GM18526 (cell line): ENCODE measurements around the gene SUFU.

Experiments
- POLR2A ChIP-seq: IDR thresholded peaks from 3 replicates; pipeline ENCODE4 v1.6.1; 2011; ENCODE audit not compliant: insufficient read length; ENCODE audit errors: extremely low read depth

Gene SUFU

DNA sequence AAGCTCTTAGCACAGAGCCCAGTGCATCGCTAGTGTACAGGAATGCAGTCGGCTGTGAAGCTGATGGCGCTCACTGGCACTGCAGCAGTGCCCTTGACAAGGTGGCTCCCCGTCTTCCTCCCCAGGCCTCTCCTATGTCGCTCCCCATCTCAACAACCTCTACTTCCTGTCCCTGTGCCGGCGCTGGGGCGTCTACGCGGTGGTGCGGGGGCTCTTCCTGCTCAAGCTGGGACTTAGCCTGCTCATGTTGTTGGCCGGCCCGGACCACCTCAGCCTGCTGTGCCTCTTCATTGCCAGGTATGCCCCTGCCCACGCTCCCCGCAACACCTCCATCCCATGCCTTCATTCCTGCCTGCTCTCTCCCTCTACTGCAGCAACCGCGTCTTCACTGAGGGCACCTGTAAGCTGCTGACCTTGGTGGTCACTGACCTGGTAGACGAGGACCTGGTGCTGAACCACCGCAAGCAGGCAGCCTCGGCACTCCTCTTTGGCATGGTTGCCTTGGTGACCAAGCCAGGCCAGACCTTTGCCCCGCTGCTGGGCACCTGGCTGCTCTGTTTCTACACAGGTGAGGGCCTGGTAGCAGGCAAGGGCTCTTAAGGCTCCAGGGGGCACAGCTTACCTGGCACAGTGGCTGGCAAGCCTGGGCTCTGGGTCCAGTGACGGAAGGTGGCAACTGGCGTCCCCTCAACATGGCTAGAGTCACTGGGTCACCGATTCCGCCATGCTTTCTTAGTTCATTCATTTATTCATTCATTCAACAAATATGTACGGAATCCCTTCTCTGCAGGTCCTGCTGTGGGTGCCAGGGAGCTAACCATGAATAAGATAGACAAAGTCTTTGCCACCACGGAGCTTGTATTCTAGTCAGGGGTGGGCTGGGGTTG lies 30.1 kb upstream of the SUFU start:
- no peak for TF ChIP-seq POLR2A

DNA sequence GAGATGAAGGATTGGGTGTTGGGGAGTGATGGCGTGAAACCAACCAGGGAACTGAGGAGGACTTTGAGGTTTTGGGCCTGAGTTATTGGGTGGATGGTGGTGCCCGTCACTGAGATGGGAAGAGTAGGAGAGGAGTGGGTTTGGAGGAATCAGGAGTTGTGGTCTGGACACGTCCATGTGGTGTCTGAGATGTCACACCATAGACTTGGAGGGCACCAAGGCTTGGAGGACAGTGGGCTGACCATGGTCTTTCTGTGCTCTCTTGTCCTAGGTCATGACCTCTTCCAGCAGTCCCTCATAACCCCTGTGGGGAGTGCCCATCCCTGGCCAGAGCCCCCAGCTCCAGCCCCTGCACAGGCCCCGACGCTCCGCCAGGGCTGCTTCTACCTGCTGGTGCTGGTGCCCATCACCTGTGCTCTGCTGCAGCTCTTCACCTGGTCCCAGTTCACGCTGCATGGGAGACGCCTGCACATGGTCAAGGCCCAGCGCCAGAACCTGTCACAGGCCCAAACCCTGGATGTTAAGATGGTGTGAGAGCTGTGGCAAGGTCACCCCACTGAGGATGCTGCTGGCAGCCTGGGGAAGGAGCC lies 28.2 kb upstream of the SUFU start:
- TF ChIP-seq POLR2A: no peak

- no peak for TF ChIP-seq POLR2A
Measured at GRCh38 chr10:102476466-102477141, 27.2 kb upstream of the SUFU start.

DNA sequence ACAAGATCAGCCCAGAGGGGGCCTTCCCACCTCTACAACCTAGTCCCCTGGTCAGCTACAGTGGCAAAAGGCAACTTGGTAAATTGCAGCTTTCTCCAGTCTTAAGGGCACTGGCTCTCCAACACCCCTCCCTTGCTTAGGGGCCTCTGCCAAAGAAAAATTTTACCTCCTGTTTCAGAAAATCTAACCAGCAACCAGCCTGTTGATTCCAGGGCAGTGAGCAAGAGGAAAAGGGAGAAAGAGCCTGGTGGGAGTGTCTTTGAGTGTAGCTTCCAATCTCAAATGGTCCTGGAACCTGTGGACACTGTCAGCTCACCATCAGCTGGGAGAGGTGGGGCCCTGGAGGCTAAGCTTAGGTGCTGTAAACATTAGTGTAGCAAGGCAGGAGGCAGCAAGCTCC lies 24.1 kb upstream of the SUFU start:
- TF ChIP-seq POLR2A: no peak

DNA sequence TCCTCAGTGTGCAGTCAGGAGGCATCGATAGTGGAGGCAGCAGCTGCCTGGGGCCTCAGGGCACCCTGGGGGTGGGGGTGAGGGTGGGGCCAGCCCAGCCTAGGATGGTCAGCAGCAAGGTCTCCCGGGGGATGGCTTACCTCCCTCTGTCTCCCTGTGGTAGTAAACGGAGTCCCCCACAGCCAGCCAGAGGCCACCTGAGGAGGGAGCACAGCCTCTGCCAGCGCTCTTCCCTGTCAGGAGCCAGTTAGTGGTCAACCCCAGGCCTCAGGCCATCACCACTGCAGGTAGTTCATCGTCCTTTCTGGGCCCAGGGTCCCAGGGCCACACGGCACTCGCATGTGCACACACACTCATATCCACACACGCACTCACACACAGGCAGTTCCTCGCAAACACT lies 23.4 kb upstream of the SUFU start:
- TF ChIP-seq POLR2A: no peak

- TF ChIP-seq POLR2A: no peak
Measured at GRCh38 chr10:102484021-102484420, 19.8 kb upstream of the SUFU start.

GRCh38 chr10:102485093-102485784 lies 18.5 kb upstream of the SUFU start:
- no peak for TF ChIP-seq POLR2A

- no peak for TF ChIP-seq POLR2A
Measured at GRCh38 chr10:102491136-102491535, 12.6 kb upstream of the SUFU start.

- TF ChIP-seq POLR2A: no peak
Measured at GRCh38 chr10:102492344-102492939, 11.3 kb upstream of the SUFU start.

GRCh38 chr10:102492983-102493382 lies 10.8 kb upstream of the SUFU start:
- TF ChIP-seq POLR2A: no peak

GRCh38 chr10:102493771-102494170 lies 10.0 kb upstream of the SUFU start:
- TF ChIP-seq POLR2A: no peak

DNA sequence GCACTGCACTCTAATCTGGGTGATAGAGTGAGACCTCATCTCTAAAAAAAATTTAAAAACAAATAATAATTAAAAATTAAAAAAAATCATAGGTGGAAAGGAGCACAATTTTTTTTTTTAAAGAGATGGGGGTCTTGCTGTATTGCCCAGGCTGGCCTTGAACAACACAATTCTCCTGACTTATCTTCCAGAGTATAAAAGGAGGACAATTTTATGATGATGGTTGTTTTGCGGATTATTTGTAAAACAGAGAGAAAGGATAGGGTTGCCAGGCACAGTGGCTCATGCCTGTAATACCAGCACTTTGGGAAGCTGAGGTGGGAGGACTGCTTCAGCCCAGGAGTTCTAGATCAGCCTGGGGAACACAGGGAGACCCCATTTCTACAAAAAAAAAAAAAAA lies 6.2 kb upstream of the SUFU start:
- no peak for TF ChIP-seq POLR2A

- no peak for TF ChIP-seq POLR2A
Measured at GRCh38 chr10:102499356-102499755, 4.4 kb upstream of the SUFU start.

DNA sequence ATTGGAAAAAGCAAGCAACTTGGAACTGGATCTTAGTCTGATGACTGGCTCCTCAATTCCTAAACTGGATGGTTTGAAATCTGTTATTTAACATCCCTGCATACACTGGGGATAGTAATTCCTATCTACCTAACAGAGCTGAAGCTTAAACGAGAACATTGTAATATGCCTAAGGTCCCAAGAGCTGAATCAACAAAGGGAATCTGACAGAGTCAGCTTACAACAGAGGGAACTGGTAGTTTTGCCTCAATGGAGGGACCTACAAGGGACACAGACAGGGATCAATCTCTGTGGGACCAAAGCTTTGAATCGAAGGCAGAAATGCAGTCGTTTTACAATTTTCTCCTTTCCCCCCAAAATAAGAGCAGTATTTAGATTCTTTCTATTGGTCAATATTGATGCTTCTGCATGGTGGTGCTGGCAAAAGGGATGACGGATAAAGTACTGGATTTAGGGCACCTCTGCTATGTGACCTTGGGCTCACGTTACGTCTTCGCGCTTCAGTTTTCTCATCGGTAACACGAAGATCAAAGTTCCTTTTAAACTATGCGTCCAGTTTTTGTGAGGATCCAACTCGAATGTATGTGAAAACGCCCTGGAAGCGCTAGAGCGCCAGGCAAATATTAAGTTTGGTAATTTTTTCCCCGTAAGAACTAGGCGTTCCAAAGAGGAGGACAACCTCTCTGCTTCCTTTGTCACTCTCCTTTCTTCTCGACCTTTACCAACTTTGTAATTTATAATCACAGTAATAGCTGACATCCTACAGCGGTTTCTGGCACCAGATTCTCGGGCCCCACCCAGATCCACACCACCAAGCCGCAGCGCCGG lies 2.4 kb upstream of the SUFU start:
- no peak for TF ChIP-seq POLR2A
